Bone marrow (tissue), 2 donors: ENCODE results near the gene TPM3.
"Not testable (repeated sequence)": the region's sequence is repeated elsewhere in the genome, so short reads cannot be mapped to it uniquely, and the experiment has no call there.

Source experiments
- DNase-seq, 2 donors: peaks; one replicate each; lab custom pipeline; 2025; lab: John Stamatoyannopoulos, UW

The TPM3 gene

GRCh38 chr1:154166207-154166606 lies 25.7 kb downstream of the TPM3 start:
- DNase-seq = no peak

GRCh38 chr1:154159554-154159953 lies 32.3 kb downstream of the TPM3 start:
- no peak for DNase-seq

- no peak for DNase-seq
Observed at GRCh38 chr1:154158307-154159125, 33.4 kb downstream of the TPM3 start.

GRCh38 chr1:154157520-154158306 lies 34.2 kb downstream of the TPM3 start:
- no peak for DNase-seq

- no peak for DNase-seq
Observed at GRCh38 chr1:154155251-154155650, 36.6 kb downstream of the TPM3 start.

- no peak for DNase-seq
Observed at GRCh38 chr1:154154534-154155191, 37.2 kb downstream of the TPM3 start, which contains the start of gene NUP210L. TSS of gene NUP210L (minus strand) at chr1:154155073.

GRCh38 chr1:154154053-154154452 lies 37.8 kb downstream of the TPM3 start:
- no peak for DNase-seq

- DNase-seq = no peak
Observed at GRCh38 chr1:154151311-154151710, 40.6 kb downstream of the TPM3 start.

- peak in 1 of 2 donors; percentile 47 for DNase-seq
Observed at GRCh38 chr1:154148807-154149206, 43.1 kb downstream of the TPM3 start.

- DNase-seq = not testable (repeated sequence)
Observed at GRCh38 chr1:154147505-154147904, 44.4 kb downstream of the TPM3 start.

- DNase-seq = no peak
Observed at GRCh38 chr1:154145986-154146385, 45.9 kb downstream of the TPM3 start.

- DNase-seq = no peak
Observed at GRCh38 chr1:154142358-154142757, 49.5 kb downstream of the TPM3 start.

GRCh38 chr1:154141240-154141639 lies 50.7 kb downstream of the TPM3 start:
- DNase-seq = no peak

- DNase-seq = peak in 1 of 2 donors; percentile 7
Observed at GRCh38 chr1:154137888-154138287, 54.0 kb downstream of the TPM3 start.

GRCh38 chr1:154133256-154133655 lies 58.6 kb downstream of the TPM3 start:
- no peak for DNase-seq

- peak in 1 of 2 donors; percentile 27 for DNase-seq
Observed at GRCh38 chr1:154129391-154129970, 62.4 kb downstream of the TPM3 start.

GRCh38 chr1:154123205-154123604 lies 68.7 kb downstream of the TPM3 start:
- DNase-seq = not testable (repeated sequence)

- no peak for DNase-seq
Observed at GRCh38 chr1:154117642-154118041, 74.3 kb downstream of the TPM3 start.

- DNase-seq = no peak
Observed at GRCh38 chr1:154115180-154115579, 76.7 kb downstream of the TPM3 start.
